ENCODE measurements around the gene ABHD12. TPM values are rescaled to one million over a fixed set of nuclear protein-coding genes. Genes with fewer than 3 reads are reported as not detected.

Gene ABHD12
- total and polyA plus RNA-seq, 4 donors, result 46.1 to 108 (median 86.6) TPM

GRCh38 chr20:25310268-25310920, 80.2 kb downstream of the ABHD12 start:
- whole genome bisulfite sequencing (ENCODE audit: insufficient coverage), result 74% methylated on average over 4 of the region's 6 CpGs
- H3K4me1 ChIP-seq (ENCODE audit: control insufficient read depth, insufficient read depth, low read length), result peaks cover 17% of the 10 kb centered on the region
- DNase-seq (ENCODE audit: low read depth in 4 of 6, low spot score in 6 of 6), result no peak
- H3K27ac ChIP-seq (ENCODE audit: low read depth, low read length), result peak overlapping the region; percentile 8
- no peaks in the 10 kb centered on the region for H3K27me3 ChIP-seq (ENCODE audit: control insufficient read depth, insufficient read depth, low read length)
- peaks cover 51% of the 10 kb centered on the region for H3K36me3 ChIP-seq (ENCODE audit: control insufficient read depth, insufficient read depth, low read length)
- H3K9me3 ChIP-seq (ENCODE audit: control insufficient read depth, insufficient read depth, low read length), result no peaks in the 10 kb centered on the region
- H3K4me3 ChIP-seq (ENCODE audit: low read depth, low read length), result no peak overlapping the region

- peak overlapping the region; percentile 8 for H3K27ac ChIP-seq (ENCODE audit: low read depth, low read length)
- H3K9me3 ChIP-seq (ENCODE audit: control insufficient read depth, insufficient read depth, low read length), result no peaks in the 10 kb centered on the region
- no peaks in the 10 kb centered on the region for H3K27me3 ChIP-seq (ENCODE audit: control insufficient read depth, insufficient read depth, low read length)
- 83% methylated on average over 14 of the region's 18 CpGs for WGBS (ENCODE audit: insufficient coverage)
- no peak overlapping the region for H3K4me3 ChIP-seq (ENCODE audit: low read depth, low read length)
- no peak for DNase-seq (ENCODE audit: low read depth in 4 of 6, low spot score in 6 of 6)
- H3K4me1 ChIP-seq (ENCODE audit: control insufficient read depth, insufficient read depth, low read length), result peaks cover 17% of the 10 kb centered on the region
- peaks cover 49% of the 10 kb centered on the region for H3K36me3 ChIP-seq (ENCODE audit: control insufficient read depth, insufficient read depth, low read length)
Measured at GRCh38 chr20:25309395-25310267, 81.0 kb downstream of the ABHD12 start.

- 89% methylated on average over 14 of the region's 17 CpGs for WGBS (ENCODE audit: insufficient coverage)
Measured at GRCh38 chr20:25308671-25309394, 81.8 kb downstream of the ABHD12 start.

GRCh38 chr20:25308083-25308491, 82.5 kb downstream of the ABHD12 start:
- no peaks in the 10 kb centered on the region for H3K9me3 ChIP-seq (ENCODE audit: control insufficient read depth, insufficient read depth, low read length)
- 94% methylated on average over 13 of the region's 13 CpGs for WGBS (ENCODE audit: insufficient coverage)
- H3K4me3 ChIP-seq (ENCODE audit: low read depth, low read length), result no peak overlapping the region
- no peak for DNase-seq (ENCODE audit: low read depth in 4 of 6, low spot score in 6 of 6)
- H3K27ac ChIP-seq (ENCODE audit: low read depth, low read length), result no peak overlapping the region
- peaks cover 17% of the 10 kb centered on the region for H3K4me1 ChIP-seq (ENCODE audit: control insufficient read depth, insufficient read depth, low read length)
- H3K36me3 ChIP-seq (ENCODE audit: control insufficient read depth, insufficient read depth, low read length), result peaks cover 58% of the 10 kb centered on the region
- H3K27me3 ChIP-seq (ENCODE audit: control insufficient read depth, insufficient read depth, low read length), result no peaks in the 10 kb centered on the region

More at GRCh38 chr20:25308671-25309394, 81.8 kb downstream of the ABHD12 start:
- Histone ChIP-seq H3K36me3 (ENCODE audit: control insufficient read depth, insufficient read depth, low read length) (peaks cover 53% of the 10 kb centered on the region), H3K9me3 (ENCODE audit: control insufficient read depth, insufficient read depth, low read length) (no peaks in the 10 kb centered on the region), H3K4me1 (ENCODE audit: control insufficient read depth, insufficient read depth, low read length) (peaks cover 17% of the 10 kb centered on the region), H3K27me3 (ENCODE audit: control insufficient read depth, insufficient read depth, low read length) (no peaks in the 10 kb centered on the region), H3K27ac (ENCODE audit: low read depth, low read length) (no peak overlapping the region), H3K4me3 (ENCODE audit: low read depth, low read length) (no peak overlapping the region)
- DNase-seq (ENCODE audit: low read depth in 4 of 6, low spot score in 6 of 6), result no peak

GRCh38 chr20:25306991-25307903, 83.4 kb downstream of the ABHD12 start:
- peaks cover 17% of the 10 kb centered on the region for H3K4me1 ChIP-seq (ENCODE audit: control insufficient read depth, insufficient read depth, low read length)
- 90% methylated on average over 3 of the region's 10 CpGs for WGBS (ENCODE audit: insufficient coverage)
- no peaks in the 10 kb centered on the region for H3K27me3 ChIP-seq (ENCODE audit: control insufficient read depth, insufficient read depth, low read length)
- peaks cover 66% of the 10 kb centered on the region for H3K36me3 ChIP-seq (ENCODE audit: control insufficient read depth, insufficient read depth, low read length)
- no peaks in the 10 kb centered on the region for H3K9me3 ChIP-seq (ENCODE audit: control insufficient read depth, insufficient read depth, low read length)
- no peak for DNase-seq (ENCODE audit: low read depth in 4 of 6, low spot score in 6 of 6)
- H3K4me3 ChIP-seq (ENCODE audit: low read depth, low read length), result no peak overlapping the region
- no peak overlapping the region for H3K27ac ChIP-seq (ENCODE audit: low read depth, low read length)

DNA sequence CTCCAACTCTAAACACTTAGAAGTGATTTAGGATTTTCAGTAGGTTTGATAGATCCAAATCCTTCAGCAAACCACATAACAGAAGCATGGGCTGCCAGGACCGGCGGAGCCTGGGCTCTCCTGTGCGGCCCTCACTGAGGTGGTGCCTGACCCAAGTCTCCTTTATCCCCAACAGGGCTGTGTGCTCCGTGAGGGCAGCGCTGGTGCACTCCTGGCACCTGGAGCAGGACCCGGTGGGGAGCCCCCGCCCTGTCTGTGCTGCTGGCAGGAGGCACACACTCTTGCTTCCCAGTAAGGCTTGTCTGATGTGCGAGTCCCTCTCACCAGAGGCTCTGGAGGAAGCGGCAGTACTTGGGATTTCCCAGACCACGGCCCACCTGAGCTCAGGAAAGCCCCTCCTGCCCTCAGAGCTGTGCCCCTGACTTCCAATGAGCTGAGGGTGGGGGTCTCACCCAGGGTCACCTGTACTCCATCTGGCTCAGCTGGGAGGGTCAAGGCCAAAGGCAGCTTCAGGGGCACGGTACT, 86.5 kb downstream of the ABHD12 start:
- no peak for DNase-seq (ENCODE audit: low read depth in 4 of 6, low spot score in 6 of 6)
- Histone ChIP-seq H3K4me3 (ENCODE audit: low read depth, low read length) (no peak overlapping the region), H3K27ac (ENCODE audit: low read depth, low read length) (no peak overlapping the region), H3K27me3 (ENCODE audit: control insufficient read depth, insufficient read depth, low read length) (no peaks in the 10 kb centered on the region), H3K36me3 (ENCODE audit: control insufficient read depth, insufficient read depth, low read length) (peaks cover 76% of the 10 kb centered on the region), H3K9me3 (ENCODE audit: control insufficient read depth, insufficient read depth, low read length) (no peaks in the 10 kb centered on the region), H3K4me1 (ENCODE audit: control insufficient read depth, insufficient read depth, low read length) (peaks cover 7% of the 10 kb centered on the region)
- 90% methylated on average over 7 of the region's 11 CpGs for WGBS (ENCODE audit: insufficient coverage)

DNA sequence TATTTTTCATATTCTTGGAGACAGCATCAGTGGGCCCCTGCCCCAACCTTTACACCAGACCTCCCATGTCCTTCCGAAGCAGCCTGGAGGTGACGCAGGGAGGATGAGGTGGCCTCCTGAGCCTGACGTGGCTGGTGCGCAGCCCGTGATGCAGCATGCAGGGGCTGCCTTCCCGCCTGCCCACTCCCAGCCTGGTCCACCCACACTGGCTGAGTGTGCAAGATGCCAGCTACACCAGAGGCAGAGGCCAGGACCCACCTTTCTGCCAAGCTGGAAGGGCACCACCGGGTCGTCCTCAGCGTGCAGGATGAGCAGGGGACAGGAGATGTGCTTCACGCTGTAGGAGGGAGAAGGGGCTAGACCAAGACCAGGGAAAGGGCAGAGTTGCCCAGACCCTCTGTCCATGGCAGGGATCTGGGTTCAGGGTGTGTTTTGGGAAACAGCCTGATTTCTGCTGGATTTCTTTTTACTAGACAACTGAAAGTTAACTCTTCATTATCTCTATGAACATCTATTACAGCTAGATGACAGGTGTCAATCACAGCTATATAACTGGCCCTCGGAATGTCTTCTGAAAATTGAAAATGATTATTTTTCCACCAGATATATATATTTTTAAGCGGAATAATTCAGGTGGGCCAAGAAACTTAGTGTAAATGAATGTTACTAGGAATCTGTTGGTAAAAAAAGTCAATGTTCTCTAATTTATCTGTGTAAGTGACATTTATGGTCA, 87.2 kb downstream of the ABHD12 start:
- no peak overlapping the region for H3K4me3 ChIP-seq (ENCODE audit: low read depth, low read length)
- no peak for DNase-seq (ENCODE audit: low read depth in 4 of 6, low spot score in 6 of 6)
- no peaks in the 10 kb centered on the region for H3K9me3 ChIP-seq (ENCODE audit: control insufficient read depth, insufficient read depth, low read length)
- 95% methylated on average over 10 of the region's 12 CpGs for WGBS (ENCODE audit: insufficient coverage)
- H3K27ac ChIP-seq (ENCODE audit: low read depth, low read length), result no peak overlapping the region
- peaks cover 7% of the 10 kb centered on the region for H3K4me1 ChIP-seq (ENCODE audit: control insufficient read depth, insufficient read depth, low read length)
- H3K36me3 ChIP-seq (ENCODE audit: control insufficient read depth, insufficient read depth, low read length), result peaks cover 77% of the 10 kb centered on the region
- no peaks in the 10 kb centered on the region for H3K27me3 ChIP-seq (ENCODE audit: control insufficient read depth, insufficient read depth, low read length)

- H3K4me3 ChIP-seq (ENCODE audit: low read depth, low read length), result no peak overlapping the region
- peaks cover 9% of the 10 kb centered on the region for H3K4me1 ChIP-seq (ENCODE audit: control insufficient read depth, insufficient read depth, low read length)
- WGBS (ENCODE audit: insufficient coverage), result 75% methylated on average over 6 of the region's 6 CpGs
- no peak for DNase-seq (ENCODE audit: low read depth in 4 of 6, low spot score in 6 of 6)
- H3K9me3 ChIP-seq (ENCODE audit: control insufficient read depth, insufficient read depth, low read length), result no peaks in the 10 kb centered on the region
- H3K27ac ChIP-seq (ENCODE audit: low read depth, low read length), result no peak overlapping the region
- H3K27me3 ChIP-seq (ENCODE audit: control insufficient read depth, insufficient read depth, low read length), result no peaks in the 10 kb centered on the region
- peaks cover 77% of the 10 kb centered on the region for H3K36me3 ChIP-seq (ENCODE audit: control insufficient read depth, insufficient read depth, low read length)
Measured at GRCh38 chr20:25302596-25302995, 88.0 kb downstream of the ABHD12 start.
